ENCODE results near the gene APP. TPM values are rescaled to one million over a fixed set of nuclear protein-coding genes. Genes with fewer than 3 reads are reported as not detected.

The APP gene
- total RNA-seq, 4 donors from 2014 or later, result 234 to 376 (median 343) TPM

DNA sequence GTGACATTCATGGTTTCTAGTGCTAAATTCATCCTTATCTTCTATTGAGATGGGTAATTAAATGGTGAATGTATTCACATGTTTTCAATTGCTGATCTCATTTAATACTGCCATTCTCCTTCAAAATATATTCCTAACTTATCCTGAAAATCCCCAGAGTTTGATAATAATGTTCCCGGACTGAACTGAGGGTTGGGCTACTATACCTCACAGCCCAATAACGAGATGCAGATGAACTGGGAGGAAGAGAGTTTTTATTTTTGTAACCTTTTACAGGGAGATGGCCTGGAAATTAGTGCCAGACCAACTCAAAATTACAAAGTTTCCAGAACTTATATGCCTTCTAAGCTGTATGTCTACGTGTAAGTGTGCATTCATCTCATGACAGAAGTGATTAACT is 210.8 kb downstream of the APP start:
- TF ChIP-seq POLR2AphosphoS5 (IDR thresholded peaks at IDR 0.05) (no peak), EP300 (IDR thresholded peaks at IDR 0.05) (no peak), POLR2A (IDR thresholded peaks at IDR 0.05) (no peak)
- TF ChIP-seq, protein P1, sequence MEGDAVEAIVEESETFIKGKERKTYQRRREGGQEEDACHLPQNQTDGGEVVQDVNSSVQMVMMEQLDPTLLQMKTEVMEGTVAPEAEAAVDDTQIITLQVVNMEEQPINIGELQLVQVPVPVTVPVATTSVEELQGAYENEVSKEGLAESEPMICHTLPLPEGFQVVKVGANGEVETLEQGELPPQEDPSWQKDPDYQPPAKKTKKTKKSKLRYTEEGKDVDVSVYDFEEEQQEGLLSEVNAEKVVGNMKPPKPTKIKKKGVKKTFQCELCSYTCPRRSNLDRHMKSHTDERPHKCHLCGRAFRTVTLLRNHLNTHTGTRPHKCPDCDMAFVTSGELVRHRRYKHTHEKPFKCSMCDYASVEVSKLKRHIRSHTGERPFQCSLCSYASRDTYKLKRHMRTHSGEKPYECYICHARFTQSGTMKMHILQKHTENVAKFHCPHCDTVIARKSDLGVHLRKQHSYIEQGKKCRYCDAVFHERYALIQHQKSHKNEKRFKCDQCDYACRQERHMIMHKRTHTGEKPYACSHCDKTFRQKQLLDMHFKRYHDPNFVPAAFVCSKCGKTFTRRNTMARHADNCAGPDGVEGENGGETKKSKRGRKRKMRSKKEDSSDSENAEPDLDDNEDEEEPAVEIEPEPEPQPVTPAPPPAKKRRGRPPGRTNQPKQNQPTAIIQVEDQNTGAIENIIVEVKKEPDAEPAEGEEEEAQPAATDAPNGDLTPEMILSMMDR (IDR thresholded peaks at IDR 0.05), result no peak
- Histone ChIP-seq H3K4me1 (peaks cover 9% of the 10 kb centered on the region), H3K9me3 (no peaks in the 10 kb centered on the region), H3K27me3 (no peaks in the 10 kb centered on the region), H3K27ac (no peak overlapping the region), H3K4me3 (no peak overlapping the region), H3K36me3 (peaks cover 15% of the 10 kb centered on the region)
- WGBS, result 68% methylated on average over 3 of the region's 3 CpGs
- no peak for DNase-seq (ENCODE audit: low spot score in 2 of 2)

DNA sequence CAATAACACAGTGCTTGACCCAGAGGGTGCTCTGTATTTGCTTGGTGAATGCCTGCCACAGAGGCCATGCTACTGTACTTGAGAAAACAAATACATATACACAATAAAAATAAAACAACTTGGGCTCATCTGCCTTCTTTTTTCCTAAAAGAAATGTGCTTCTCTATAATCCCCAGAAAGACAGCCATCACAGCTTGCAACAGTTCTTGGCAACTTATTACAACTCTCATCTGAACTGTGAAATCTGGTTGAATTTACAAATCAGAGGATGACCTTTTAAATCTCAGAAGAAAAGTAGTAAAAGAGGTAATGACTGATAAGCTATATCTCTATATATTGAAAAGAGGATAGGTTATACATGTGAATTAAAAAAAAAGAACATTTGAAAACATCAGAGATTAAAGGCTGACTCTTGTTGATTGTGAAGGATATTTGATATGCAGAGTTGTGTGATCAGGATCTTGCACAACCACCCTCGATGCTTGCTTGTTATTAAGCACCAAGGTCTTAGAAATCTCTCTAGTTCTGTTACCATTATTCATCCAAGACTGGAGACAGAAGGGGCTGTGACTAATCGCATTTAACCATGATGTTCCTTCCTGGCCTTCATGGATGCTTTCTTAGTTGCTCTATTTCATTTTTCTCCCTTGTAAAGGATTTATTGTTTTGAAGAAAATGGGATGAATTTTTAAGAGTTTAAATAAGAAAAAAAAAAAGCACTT is 213.4 kb downstream of the APP start:
- Histone ChIP-seq H3K9me3 (no peaks in the 10 kb centered on the region), H3K4me3 (no peak overlapping the region), H3K36me3 (peaks cover 26% of the 10 kb centered on the region), H3K27ac (no peak overlapping the region), H3K27me3 (no peaks in the 10 kb centered on the region), H3K4me1 (peaks cover 6% of the 10 kb centered on the region)
- 51% methylated on average over 2 of the region's 2 CpGs for WGBS
- TF ChIP-seq, protein P1 (IDR thresholded peaks at IDR 0.05), result no peak
- TF ChIP-seq POLR2AphosphoS5 (IDR thresholded peaks at IDR 0.05) (no peak), POLR2A (IDR thresholded peaks at IDR 0.05) (no peak), EP300 (IDR thresholded peaks at IDR 0.05) (no peak)
- DNase-seq (ENCODE audit: low spot score in 2 of 2), result no peak

DNA sequence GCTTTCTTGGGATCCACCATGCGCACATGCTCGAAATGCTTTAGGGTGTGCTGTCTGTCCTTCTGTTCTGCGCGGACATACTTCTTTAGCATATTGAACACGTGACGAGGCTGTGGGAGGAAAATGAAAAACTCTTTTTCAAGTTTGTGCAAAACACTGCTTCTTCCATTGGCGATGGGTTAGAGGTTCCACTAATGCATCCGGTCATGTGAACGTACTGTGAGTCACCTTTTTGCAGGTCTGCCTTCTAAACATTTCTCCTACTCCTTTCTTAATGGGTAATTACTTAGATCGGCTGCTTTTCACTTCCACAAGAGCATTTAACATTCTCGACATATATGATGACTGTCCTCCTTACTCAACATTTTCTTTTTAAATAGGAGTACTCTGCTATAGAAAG is 214.9 kb downstream of the APP start:
- H3K36me3 ChIP-seq, result peaks cover 31% of the 10 kb centered on the region
- no peaks in the 10 kb centered on the region for H3K9me3 ChIP-seq
- 96% methylated on average over 11 of the region's 11 CpGs for WGBS
- H3K4me3 ChIP-seq, result no peak overlapping the region
- H3K4me1 ChIP-seq, result peaks cover 6% of the 10 kb centered on the region
- no peak for TF ChIP-seq POLR2A (IDR thresholded peaks at IDR 0.05)
- TF ChIP-seq, protein P1 (IDR thresholded peaks at IDR 0.05), result no peak
- no peak for TF ChIP-seq EP300 (IDR thresholded peaks at IDR 0.05)
- no peak for TF ChIP-seq POLR2AphosphoS5 (IDR thresholded peaks at IDR 0.05)
- H3K27me3 ChIP-seq, result no peaks in the 10 kb centered on the region
- DNase-seq (ENCODE audit: low spot score in 2 of 2), result no peak
- H3K27ac ChIP-seq, result no peak overlapping the region

DNA sequence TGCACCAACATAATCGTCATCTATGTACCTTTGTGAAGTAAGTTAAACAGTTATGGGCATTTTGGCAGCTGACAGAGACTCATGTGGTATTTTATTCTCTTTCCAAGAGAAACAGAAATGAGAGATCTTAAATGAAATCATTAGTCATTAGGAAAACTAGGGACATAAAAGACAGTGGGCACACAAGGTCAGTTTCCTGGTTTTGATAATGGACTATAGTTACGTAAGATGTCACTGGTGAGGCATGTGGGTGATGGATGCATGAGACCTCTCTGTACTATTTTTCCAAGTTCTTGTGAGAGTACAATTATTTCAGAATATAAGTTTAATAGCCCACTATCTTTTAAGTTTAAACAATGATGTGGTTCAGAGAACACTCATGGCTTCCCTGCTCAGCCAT is 216.9 kb downstream of the APP start:
- Histone ChIP-seq H3K36me3 (peaks cover 31% of the 10 kb centered on the region), H3K27me3 (no peaks in the 10 kb centered on the region), H3K9me3 (no peaks in the 10 kb centered on the region), H3K4me3 (no peak overlapping the region), H3K27ac (no peak overlapping the region), H3K4me1 (peaks cover 6% of the 10 kb centered on the region)
- TF ChIP-seq EP300 (IDR thresholded peaks at IDR 0.05), result no peak
- TF ChIP-seq, protein P1 (IDR thresholded peaks at IDR 0.05), result no peak
- WGBS, result 69% methylated on average over 2 of the region's 2 CpGs
- DNase-seq (ENCODE audit: low spot score in 2 of 2), result no peak

DNA sequence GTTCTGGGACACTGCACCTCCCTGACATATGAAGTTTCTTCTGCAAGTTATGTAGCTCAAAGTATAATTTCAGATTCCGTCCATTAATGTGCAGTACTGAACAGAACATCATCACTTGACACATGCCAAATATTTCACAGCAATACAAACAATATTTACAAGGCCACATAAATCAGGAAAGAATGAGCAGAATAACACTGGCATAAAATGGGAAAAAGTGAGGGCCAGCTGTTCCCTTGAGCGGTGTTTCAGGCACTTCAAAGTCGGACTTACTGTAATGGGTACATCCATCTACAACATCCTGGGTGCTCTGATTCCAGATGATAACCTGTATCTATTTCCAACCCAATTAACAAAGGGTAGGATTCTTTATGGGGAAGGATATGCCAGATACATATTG is 217.4 kb downstream of the APP start:
- TF ChIP-seq POLR2A (IDR thresholded peaks at IDR 0.05), result no peak
- DNase-seq (ENCODE audit: low spot score in 2 of 2), result no peak
- Histone ChIP-seq H3K4me1 (peaks cover 6% of the 10 kb centered on the region), H3K27me3 (no peaks in the 10 kb centered on the region), H3K36me3 (peaks cover 30% of the 10 kb centered on the region), H3K27ac (no peak overlapping the region), H3K4me3 (no peak overlapping the region), H3K9me3 (no peaks in the 10 kb centered on the region)
- 86% methylated on average over 3 of the region's 3 CpGs for WGBS

DNA sequence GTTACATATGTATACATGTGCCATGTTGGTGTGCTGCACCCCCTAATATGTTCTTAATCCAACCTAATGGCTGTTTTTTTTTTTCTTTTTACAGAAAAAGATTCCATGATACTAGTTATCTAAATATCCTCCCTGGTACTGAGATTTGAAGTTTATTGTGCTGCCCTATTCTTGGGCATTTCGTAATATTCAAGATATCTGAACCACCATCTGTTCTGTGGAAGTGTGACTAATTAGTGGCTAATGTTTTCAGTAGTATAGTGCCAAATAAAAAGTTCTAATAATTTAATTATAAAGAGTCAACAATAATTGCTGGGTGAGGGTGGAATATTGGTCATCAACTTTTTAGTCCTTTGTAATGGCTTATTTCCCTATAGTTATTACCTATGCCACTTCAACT is 218.3 kb downstream of the APP start:
- no peak overlapping the region for H3K4me3 ChIP-seq
- TF ChIP-seq POLR2AphosphoS5 (IDR thresholded peaks at IDR 0.05) (no peak), EP300 (IDR thresholded peaks at IDR 0.05) (no peak), POLR2A (IDR thresholded peaks at IDR 0.05) (no peak)
- TF ChIP-seq, protein P1 (IDR thresholded peaks at IDR 0.05), result no peak
- WGBS, result 65% methylated on average over 1 of the region's 1 CpG
- no peak for DNase-seq (ENCODE audit: low spot score in 2 of 2)
- H3K27ac ChIP-seq, result no peak overlapping the region
- H3K36me3 ChIP-seq, result peaks cover 30% of the 10 kb centered on the region
- H3K4me1 ChIP-seq, result peaks cover 6% of the 10 kb centered on the region
- H3K27me3 ChIP-seq, result no peaks in the 10 kb centered on the region
- no peaks in the 10 kb centered on the region for H3K9me3 ChIP-seq
